Lung (tissue), 12 donors: ENCODE measurements around the gene SMPD2. TPM values are rescaled to one million over a fixed set of nuclear protein-coding genes. Genes with fewer than 3 reads are reported as not detected.

Experiments
- ATAC-seq: fragments of 200-7000 bp; cut with Tn5 transposase; one replicate; pipeline ENCODE4 v1.9.1; 2020; ENCODE audit warnings: moderate number of reproducible peaks; ENCODE audit not compliant: insufficient read depth, low FRiP score
- DNase-seq, 3 donors: peaks; one replicate each; pipeline ENCODE4 v3.0.0-alpha.2; 2013 to 2017
- H3K27ac ChIP-seq, 2 donors: one replicate each; pipeline ENCODE4 v1.5.1; 2013; ENCODE audit warnings: mild to moderate bottlenecking in 2 of 2, moderate library complexity in 2 of 2, control low read depth in 1 of 2, inconsistent platforms in 1 of 2, low read depth in 1 of 2, low read length in 1 of 2
- H3K27me3 ChIP-seq, 3 donors: one replicate each; pipeline ENCODE4 v1.5.1; 2013; ENCODE audit warnings: low read length in 2 of 3; ENCODE audit not compliant: control insufficient read depth in 3 of 3, insufficient read depth in 3 of 3
- H3K36me3 ChIP-seq, 4 donors: one replicate each; pipeline ENCODE4 v1.5.1; 2013; ENCODE audit warnings: low read length in 4 of 4, mild to moderate bottlenecking in 1 of 4, moderate library complexity in 1 of 4; ENCODE audit not compliant: control insufficient read depth in 4 of 4, insufficient read depth in 4 of 4
- H3K4me1 ChIP-seq, 5 donors: one replicate each; pipeline ENCODE4 v1.5.1; 2013; ENCODE audit warnings: low read length in 5 of 5, mild to moderate bottlenecking in 2 of 5, moderate library complexity in 1 of 5; ENCODE audit not compliant: control insufficient read depth in 5 of 5, insufficient read depth in 5 of 5
- H3K4me3 ChIP-seq: one replicate; pipeline ENCODE4 v1.5.1; 2013; ENCODE audit warnings: mild to moderate bottlenecking, control low read depth, moderate library complexity
- H3K9ac ChIP-seq, 2 donors: one replicate each; pipeline ENCODE4 v1.5.1; 2013; ENCODE audit warnings: low read length in 2 of 2, control low read depth in 1 of 2; ENCODE audit not compliant: insufficient read depth in 1 of 2
- H3K9me3 ChIP-seq, 4 donors: one replicate each; pipeline ENCODE4 v1.5.1; 2013; ENCODE audit warnings: low read length in 3 of 4, mild to moderate bottlenecking in 1 of 4, moderate library complexity in 1 of 4; ENCODE audit not compliant: control insufficient read depth in 4 of 4, insufficient read depth in 3 of 4
- CTCF ChIP-seq: IDR thresholded peaks from 2 replicates; pipeline ENCODE4 v1.5.1; 2012; ENCODE audit warnings: mild to moderate bottlenecking; ENCODE audit errors: control extremely low read depth, extremely low read depth
- WGBS, 2 donors: extraction: QIAGEN DNeasy Blood & Tissue Kit; methylation state at CpG; one replicate each; pipeline ENCODE4 v1.1.7; 2013; 5-methylcytosine and 5-hydroxymethylcytosine counted together
- polyA plus RNA-seq, 2 donors: library from polyadenylated mRNA; stranded (reverse); fragments of 200-250 nt; gene quantifications; one replicate each; pipeline ENCODE4 v1.2.1, GENCODE V29; 2013
- total RNA-seq, 2 donors: library from RNA; depleted of rRNA in 1 of 2; stranded (reverse); fragments of >200 nt in 1 of 2; gene quantifications; one replicate each; pipeline ENCODE4 v1.2.1, GENCODE V29; 2014 to 2021
- donor health status: control.
- donor health status: control.
- donor health status: Bipolar disorder and iron deficiency.
- donor health status: healthy.
- donor health status: DM: yes; HTN: yes; CAD: no.

The SMPD2 gene
- total and polyA plus RNA-seq, 4 donors: 17.4 to 22.8 (median 19.9) TPM

GRCh38 chr6:109465772-109466171 is 25.2 kb downstream of the SMPD2 start:
- Histone ChIP-seq H3K9ac (no peak overlapping the region), H3K27me3 (no peaks in the 10 kb centered on the region), H3K4me3 (no peak overlapping the region), H3K9me3 (no peaks in the 10 kb centered on the region), H3K36me3 (peaks cover 11 to 36% (median 25%) of the 10 kb centered on the region in 4 donors), H3K27ac (peak overlapping the region; percentile 28 to 68), H3K4me1 (peaks cover 0 to 10% (median 2%) of the 10 kb centered on the region in 5 donors)
- ATAC-seq (peak; percentile 47), DNase-seq (peak in 1 of 3 donors; percentile 48)
- WGBS, 2 donors: 67 to 92% methylated on average over 7 of the region's 7 CpGs
- no peak for TF ChIP-seq CTCF

GRCh38 chr6:109466212-109466923 is 25.8 kb downstream of the SMPD2 start:
- no peak for TF ChIP-seq CTCF
- WGBS, 2 donors: 67 to 84% methylated on average over 7 of the region's 7 CpGs
- Histone ChIP-seq H3K4me1 (peaks cover 0 to 10% (median 2%) of the 10 kb centered on the region in 5 donors), H3K4me3 (no peak overlapping the region), H3K27ac (peak overlapping the region in 1 of 2 donors; percentile 68), H3K27me3 (no peaks in the 10 kb centered on the region), H3K9me3 (no peaks in the 10 kb centered on the region), H3K9ac (no peak overlapping the region), H3K36me3 (peaks cover 14 to 42% (median 27%) of the 10 kb centered on the region in 4 donors)
- DNase-seq (peak in 2 of 3 donors; percentile 35 to 59), ATAC-seq (no peak)

- Histone ChIP-seq H3K36me3 (peaks cover 20 to 44% (median 32%) of the 10 kb centered on the region in 4 donors), H3K27me3 (no peaks in the 10 kb centered on the region), H3K9me3 (no peaks in the 10 kb centered on the region), H3K27ac (no peak overlapping the region), H3K4me3 (no peak overlapping the region), H3K4me1 (peaks cover 0 to 10% (median 2%) of the 10 kb centered on the region in 5 donors), H3K9ac (no peak overlapping the region)
- ATAC-seq (no peak), DNase-seq (no peak)
- no peak for TF ChIP-seq CTCF
- 90 to 96% methylated on average over 6 of the region's 6 CpGs for WGBS, 2 donors
These were observed 27.2 kb downstream of the SMPD2 start for GRCh38 chr6:109467696-109468095.
